ENCODE results near the gene COL16A1.

DNA sequence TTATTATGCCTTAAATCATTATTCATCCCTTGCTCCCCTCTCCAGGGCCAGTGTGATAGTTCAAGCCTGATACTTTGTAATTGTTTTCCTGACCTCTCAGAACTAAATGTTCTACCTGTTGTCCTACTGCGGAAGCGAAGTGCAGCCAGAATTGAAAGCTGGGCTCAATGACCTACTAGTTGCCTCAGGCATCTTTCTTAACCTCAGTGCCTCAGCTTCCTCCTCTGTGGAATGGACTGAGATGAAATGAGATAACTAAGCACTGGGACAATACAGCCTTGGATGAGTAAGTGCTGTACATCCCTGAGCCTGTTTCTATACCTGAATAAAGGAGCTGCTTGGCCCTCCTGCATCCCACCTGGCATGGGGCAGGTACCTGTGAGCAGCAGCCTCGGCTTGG lies 26.4 kb downstream of the COL16A1 start:
- TF ChIP-seq, protein P1, sequence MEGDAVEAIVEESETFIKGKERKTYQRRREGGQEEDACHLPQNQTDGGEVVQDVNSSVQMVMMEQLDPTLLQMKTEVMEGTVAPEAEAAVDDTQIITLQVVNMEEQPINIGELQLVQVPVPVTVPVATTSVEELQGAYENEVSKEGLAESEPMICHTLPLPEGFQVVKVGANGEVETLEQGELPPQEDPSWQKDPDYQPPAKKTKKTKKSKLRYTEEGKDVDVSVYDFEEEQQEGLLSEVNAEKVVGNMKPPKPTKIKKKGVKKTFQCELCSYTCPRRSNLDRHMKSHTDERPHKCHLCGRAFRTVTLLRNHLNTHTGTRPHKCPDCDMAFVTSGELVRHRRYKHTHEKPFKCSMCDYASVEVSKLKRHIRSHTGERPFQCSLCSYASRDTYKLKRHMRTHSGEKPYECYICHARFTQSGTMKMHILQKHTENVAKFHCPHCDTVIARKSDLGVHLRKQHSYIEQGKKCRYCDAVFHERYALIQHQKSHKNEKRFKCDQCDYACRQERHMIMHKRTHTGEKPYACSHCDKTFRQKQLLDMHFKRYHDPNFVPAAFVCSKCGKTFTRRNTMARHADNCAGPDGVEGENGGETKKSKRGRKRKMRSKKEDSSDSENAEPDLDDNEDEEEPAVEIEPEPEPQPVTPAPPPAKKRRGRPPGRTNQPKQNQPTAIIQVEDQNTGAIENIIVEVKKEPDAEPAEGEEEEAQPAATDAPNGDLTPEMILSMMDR (IDR thresholded peaks at IDR 0.05), result no peak
- TF ChIP-seq POLR2A (IDR thresholded peaks at IDR 0.05), result no peak
- no peak for TF ChIP-seq EP300 (IDR thresholded peaks at IDR 0.05)

Data from tibial nerve (tissue), 4 donors.